GM19035 (cell line): ENCODE measurements around the gene BTNL2.
"Not testable (repeated sequence)": the region's sequence is repeated elsewhere in the genome, so short reads cannot be mapped to it uniquely, and the experiment has no call there.

ENCODE experiments used
- ATAC-seq: cut with Tn5 transposase; IDR thresholded peaks from one replicate; pipeline ENCODE4 v1.9.1; 2021; ENCODE audit not compliant: unreplicated experiment

The BTNL2 gene

GRCh38 chr6:32406857-32407256 is at the start of gene BTNL2:
BTNL2 (minus strand) TSS chr6:32407181; CDS start chr6:32407123, 58 bp downstream.
- ATAC-seq, result no peak

DNA sequence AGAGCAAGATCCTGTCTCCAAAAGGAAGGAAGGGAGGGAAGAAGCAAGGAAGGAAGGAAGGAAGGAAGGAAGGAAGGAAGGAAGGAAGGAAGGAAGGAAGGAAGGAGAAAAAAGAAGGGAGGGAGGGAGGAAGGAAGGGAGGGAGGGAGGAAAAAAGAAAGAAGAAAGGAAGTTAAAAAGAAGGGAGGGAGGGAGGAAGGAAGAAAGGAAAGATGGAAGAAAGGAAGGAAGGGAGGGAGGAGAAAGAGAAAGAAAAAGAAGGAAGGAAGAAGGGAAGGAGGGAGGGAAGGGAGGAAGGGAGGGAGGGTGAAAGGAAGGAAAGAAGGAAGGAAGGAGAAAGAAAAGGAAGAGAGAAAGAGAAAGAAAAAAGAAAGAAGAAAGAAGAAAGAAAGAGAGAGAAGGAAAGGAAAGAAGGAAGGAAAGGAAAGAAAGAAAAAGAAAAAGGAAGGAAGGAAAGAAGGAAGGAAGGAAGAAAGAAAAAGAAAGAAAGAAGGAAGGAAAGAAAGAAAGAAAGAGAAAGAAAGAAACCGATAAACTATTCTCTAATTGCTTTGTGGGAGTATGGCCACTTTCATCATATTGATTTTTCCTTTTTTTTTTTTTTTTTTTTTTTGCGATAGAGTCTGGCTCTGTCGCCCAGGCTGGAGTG is 42.2 kb upstream of the BTNL2 start:
- no peak for ATAC-seq

DNA sequence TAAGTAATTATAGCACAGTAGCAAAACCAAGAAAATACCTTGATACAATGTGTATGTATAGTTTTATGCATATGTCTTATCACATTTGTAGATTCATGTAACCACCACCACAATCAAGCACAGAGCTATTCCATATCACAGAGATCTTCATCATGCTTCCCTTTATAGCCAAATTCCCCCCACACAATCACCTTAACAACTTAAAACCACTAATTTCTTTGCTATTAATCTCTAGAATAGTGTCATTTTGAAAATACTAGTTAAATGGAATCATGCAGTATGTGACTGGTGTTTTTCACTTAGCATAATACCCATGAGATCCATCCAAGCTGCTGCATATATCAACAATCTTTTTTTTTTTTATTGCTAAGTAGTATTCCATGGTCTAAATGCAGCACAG is 41.0 kb upstream of the BTNL2 start:
- ATAC-seq, result no peak

DNA sequence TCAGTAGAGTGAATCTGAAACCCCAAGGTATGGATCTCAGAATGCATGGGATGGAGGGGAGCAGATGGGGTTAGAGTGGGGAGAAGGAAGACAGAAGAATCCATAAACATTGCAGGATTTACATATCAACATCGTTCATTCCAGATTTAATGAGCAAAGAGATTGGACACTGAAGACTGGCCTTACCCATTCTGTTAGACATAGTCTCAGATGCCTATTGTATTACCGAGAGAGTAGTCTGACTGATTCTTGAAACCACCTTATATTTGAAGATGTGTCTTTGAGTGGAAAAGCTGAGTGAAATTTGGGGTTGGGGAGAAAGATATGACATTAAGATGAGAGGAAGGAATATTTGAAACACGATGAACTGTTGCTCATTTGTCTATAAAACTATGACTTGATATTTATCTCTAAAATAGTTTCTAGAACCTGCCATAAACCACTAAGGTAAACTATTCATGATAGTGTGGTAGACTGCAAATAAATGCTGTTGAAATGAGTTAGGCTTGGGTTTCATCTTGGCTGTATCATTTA is 38.4 kb upstream of the BTNL2 start:
- no peak for ATAC-seq

DNA sequence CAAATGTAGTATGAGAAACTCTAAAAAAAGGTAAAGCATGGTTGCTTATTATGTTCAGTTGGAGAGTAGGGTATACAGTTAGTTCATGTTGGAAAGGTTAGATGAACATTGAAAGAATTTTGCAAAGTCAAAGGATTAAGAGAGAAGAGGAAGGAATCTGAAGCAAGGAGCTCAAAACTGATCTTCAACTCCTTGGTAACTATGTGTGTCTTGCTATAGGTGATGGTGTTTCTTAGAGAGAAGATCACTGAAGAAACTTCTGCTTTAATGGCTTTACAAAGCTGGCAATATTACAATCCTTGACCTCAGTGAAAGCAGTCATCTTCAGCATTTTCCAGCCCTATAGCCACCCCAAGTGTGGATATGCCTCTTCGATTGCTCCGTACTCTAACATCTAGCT is 37.5 kb upstream of the BTNL2 start:
- ATAC-seq, result no peak

DNA sequence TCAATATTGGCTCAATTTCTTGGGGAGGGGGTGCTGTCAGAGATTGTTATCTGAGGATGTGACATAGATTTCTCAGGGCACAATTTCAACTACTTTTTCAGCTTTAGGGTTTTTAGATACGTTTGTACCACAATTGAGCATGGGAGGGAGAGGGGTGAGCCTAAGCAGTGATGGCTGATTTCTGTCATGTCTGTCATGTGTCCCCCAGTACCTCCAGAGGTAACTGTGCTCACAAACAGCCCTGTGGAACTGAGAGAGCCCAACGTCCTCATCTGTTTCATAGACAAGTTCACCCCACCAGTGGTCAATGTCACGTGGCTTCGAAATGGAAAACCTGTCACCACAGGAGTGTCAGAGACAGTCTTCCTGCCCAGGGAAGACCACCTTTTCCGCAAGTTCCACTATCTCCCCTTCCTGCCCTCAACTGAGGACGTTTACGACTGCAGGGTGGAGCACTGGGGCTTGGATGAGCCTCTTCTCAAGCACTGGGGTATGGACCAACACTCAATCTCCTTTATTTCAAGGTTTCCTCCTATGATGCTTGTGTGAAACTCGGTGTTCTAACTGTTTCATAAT is 36.1 kb upstream of the BTNL2 start:
- ATAC-seq, result no peak

GRCh38 chr6:32442243-32442667 is 35.3 kb upstream of the BTNL2 start:
- no peak for ATAC-seq

DNA sequence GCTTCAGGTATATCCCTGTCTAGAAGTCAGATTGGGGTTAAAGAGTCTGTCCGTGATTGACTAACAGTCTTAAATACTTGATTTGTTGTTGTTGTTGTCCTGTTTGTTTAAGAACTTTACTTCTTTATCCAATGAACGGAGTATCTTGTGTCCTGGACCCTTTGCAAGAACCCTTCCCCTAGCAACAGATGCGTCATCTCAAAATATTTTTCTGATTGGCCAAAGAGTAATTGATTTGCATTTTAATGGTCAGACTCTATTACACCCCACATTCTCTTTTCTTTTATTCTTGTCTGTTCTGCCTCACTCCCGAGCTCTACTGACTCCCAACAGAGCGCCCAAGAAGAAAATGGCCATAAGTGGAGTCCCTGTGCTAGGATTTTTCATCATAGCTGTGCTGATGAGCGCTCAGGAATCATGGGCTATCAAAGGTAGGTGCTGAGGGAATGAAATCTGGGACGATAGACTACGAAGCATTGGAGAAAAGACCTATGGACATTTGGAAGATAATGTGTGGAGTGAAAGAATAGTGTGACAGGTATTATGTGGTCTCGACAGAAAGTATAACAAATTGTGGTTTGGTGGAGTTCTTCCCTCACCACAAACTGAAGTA is 32.7 kb upstream of the BTNL2 start, which contains the start of gene HLA-DRA:
HLA-DRA (plus strand) TSS at position 286 of the 613 bp plus-strand sequence; CDS start at position 350, 64 bp downstream.
- ATAC-seq, result peak; percentile 83

- no peak for ATAC-seq
Observed at GRCh38 chr6:32439139-32439538, 32.2 kb upstream of the BTNL2 start.

DNA sequence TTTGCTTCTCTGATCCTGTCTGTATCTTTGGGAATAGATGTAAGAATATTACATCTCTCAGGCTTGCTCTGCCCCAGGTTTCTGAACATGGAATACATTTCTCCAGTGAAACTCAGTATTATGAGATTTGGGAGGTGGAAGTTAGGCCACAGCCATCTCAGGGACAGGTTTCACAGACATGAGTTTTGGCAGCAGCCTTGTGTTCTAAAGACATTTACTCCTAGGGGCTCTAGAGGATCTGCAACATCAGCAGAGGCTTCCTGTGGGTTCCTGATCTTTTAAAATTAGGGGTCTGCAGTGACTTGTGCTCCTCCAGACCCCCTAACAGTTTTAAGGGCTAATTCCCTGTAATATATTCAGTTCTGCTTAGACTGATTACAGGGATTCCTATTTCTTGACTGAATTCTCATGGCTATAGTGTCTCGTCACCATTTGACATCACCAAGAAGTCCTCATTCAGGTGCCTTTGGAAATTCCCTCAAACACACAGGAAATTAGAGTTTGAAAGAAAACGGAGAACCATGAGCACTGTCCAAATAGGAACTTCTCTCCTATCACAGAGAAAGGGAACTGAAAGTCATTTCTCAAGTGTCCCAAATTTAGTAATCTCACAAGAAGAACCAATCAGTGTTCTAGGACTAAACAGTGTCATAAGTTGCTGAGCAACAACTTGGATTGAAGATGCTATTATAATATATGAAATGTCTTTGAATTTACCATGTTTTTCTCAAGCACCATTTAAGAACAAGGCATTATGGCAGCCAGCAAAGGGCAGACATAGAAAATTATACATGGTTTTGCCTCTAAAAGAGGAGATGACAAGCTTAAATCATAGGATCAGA is 30.2 kb upstream of the BTNL2 start:
- peak; percentile 57 for ATAC-seq

- ATAC-seq, result no peak
Observed at GRCh38 chr6:32436186-32436585, 29.2 kb upstream of the BTNL2 start.

- not testable (repeated sequence) for ATAC-seq
Observed at GRCh38 chr6:32433950-32434349, 27.0 kb upstream of the BTNL2 start.

- ATAC-seq, result no peak
Observed at GRCh38 chr6:32432050-32432450, 25.1 kb upstream of the BTNL2 start.

DNA sequence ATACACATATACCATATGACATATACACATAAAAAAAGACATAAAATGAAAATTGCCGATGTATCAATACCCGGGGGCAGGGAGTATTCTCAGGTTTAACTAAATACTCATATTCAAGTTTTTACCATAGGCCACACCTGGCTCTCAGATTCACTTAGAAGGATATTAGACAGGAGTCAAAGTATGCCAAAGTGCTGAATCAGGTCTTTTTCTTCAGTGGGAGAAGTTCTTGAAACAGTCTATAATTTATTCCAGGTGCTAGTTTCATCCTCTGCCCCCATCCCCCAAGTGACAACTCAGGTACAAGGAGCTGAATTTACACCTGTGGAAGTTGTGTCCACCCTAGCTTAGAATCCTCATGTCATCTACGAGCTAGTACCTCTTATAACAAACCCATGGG is 24.2 kb upstream of the BTNL2 start:
- ATAC-seq, result no peak

- ATAC-seq, result no peak
Observed at GRCh38 chr6:32430179-32430578, 23.2 kb upstream of the BTNL2 start.

- no peak for ATAC-seq
Observed at GRCh38 chr6:32427934-32428474, 21.0 kb upstream of the BTNL2 start.

GRCh38 chr6:32427218-32427617 is 20.2 kb upstream of the BTNL2 start:
- ATAC-seq, result no peak

DNA sequence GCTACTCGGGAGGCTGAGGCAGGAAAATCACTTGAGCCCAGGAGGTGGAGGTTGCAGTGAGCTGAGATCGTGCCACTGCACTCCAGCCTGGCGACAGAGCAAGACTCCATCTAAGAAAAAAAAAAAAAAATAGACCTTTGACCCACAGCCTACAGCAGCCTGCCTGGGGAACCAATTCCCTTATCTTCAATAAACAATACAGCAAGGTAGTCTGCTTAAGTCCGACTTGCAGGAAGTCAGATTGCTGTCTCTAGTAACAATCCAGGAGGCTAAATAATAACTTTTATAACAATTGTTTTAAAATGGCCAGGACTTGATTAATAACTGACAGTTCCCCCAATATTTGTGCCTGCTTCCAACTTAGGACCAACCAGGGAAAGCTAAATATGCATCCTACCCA is 19.4 kb upstream of the BTNL2 start:
- ATAC-seq, result no peak

DNA sequence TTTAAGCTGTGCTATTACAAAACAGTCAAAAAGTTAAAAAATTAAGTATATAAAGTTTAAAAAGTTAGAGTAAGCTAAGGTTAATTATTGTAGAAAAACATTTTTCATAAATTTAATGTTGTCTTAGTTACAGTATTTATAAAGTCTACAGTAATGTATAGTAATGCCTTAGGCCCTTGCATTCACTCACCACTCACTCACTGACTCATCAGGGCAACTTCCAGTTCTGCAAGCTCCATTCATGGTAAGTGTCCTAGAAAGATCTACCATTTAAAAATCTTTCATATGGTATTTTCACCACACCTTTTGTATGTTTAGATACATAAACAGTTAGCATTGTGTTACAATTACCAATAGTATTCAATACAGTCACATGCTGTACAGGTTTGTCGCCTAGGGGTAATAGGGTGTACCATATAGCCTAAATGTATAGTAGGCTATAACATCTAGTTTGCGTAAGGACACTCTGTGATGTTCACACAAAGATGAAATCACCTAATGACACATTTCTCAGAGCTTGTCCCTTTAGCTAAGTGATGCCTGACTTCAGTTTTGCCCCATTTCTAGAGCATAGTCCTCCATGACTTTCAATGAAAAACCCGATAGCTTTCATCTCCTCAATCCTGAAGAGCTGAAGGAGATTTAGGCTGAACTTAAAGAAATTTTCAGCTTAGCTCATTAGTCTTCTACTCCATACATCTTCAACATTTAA is 17.8 kb upstream of the BTNL2 start:
- no peak for ATAC-seq

DNA sequence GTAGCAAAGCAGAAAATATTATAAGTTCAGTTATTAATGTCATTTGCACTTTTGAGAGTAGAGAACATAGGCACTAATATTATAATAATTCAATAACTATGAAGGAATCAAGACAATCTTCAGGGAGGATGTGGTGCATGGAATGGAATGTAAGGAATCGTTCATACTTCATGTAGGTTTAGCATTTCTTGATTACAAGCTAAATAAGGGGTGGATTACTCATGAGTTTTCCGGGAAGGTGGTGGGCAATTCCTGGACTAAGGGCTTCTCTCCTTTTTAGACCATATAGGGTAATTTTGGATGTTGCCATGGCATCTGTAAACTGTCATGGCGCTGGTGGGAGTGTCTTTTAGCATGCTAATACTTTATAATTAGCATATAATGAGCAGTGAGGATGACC is 9.1 kb upstream of the BTNL2 start:
- no peak for ATAC-seq
